Measurements from ENCODE around the gene MRPL1. TPM values are rescaled to one million over a fixed set of nuclear protein-coding genes. Genes with fewer than 3 reads are reported as not detected.
A peak's percentile ranks its signal among the peaks of the same experiment; 100 is the strongest.

MRPL1 gene
- 10 to 100 TPM; 12.2 to 23.4 TPM for total RNA-seq

- peak within 1 kb of the TSS; percentile 63 to 96 (median 94) for H3K27ac ChIP-seq
Measured at GRCh38 chr4:77862478-77863216, at the start of gene MRPL1. MRPL1 (plus strand) TSS chr4:77862830; CDS start chr4:77862849, 19 bp downstream.

GRCh38 chr4:77815636-77816035 is 47.0 kb upstream of the MRPL1 start:
- H3K27ac ChIP-seq, result peak overlapping the region in 3 of 4 donors; percentile 50 to 100 (median 100)
- H3K36me3 ChIP-seq (replicated peaks in 1 of 2; ENCODE audit: insufficient read depth in 1 of 2, low read depth in 2 of 2), result no peaks in the 10 kb centered on the region
- H3K27me3 ChIP-seq, result no peaks in the 10 kb centered on the region
- no peak for ATAC-seq
- no peak for DNase-seq
- TF ChIP-seq POLR2A (IDR thresholded peaks at IDR 0.05), result no peak
- TF ChIP-seq CTCF (IDR thresholded peaks at IDR 0.05), result no peak
- intact Hi-C loops (cut with DNase I), result no loop called here
- H3K4me3 ChIP-seq, result no peak overlapping the region
- peaks cover 45% of the 10 kb centered on the region for H3K4me1 ChIP-seq
- H3K9me3 ChIP-seq, result no peaks in the 10 kb centered on the region

More at GRCh38 chr4:77862478-77863216, at the start of gene MRPL1:
- 0% methylated on average over 33 of the region's 33 CpGs for WGBS, 2 donors
- TF ChIP-seq POLR2A (IDR thresholded peaks at IDR 0.05) (peak; percentile 48 to 94 (median 91)), CTCF (IDR thresholded peaks at IDR 0.05) (peak in 3 of 7 experiments; percentile 0 to 37 (median 31))
- Histone ChIP-seq H3K36me3 (replicated peaks in 1 of 2; ENCODE audit: insufficient read depth in 1 of 2, low read depth in 2 of 2) (no peaks in the 10 kb centered on the region), H3K9me3 (no peaks in the 10 kb centered on the region), H3K4me1 (peaks cover 11% of the 10 kb centered on the region), H3K27me3 (no peaks in the 10 kb centered on the region), H3K4me3 (peak within 1 kb of the TSS; percentile 34 to 72)
- intact Hi-C loops (cut with DNase I), result no loop called here
- DNase-seq (peak; percentile 91 to 97 (median 94)), ATAC-seq (peak; percentile 98)

- intact Hi-C loops (cut with DNase I), result no loop called here
- Histone ChIP-seq H3K27me3 (no peaks in the 10 kb centered on the region), H3K36me3 (replicated peaks in 1 of 2; ENCODE audit: insufficient read depth in 1 of 2, low read depth in 2 of 2) (no peaks in the 10 kb centered on the region), H3K4me3 (no peak overlapping the region), H3K4me1 (peaks cover 44% of the 10 kb centered on the region), H3K9me3 (no peaks in the 10 kb centered on the region), H3K27ac (peak overlapping the region in 3 of 4 donors; percentile 93 to 100 (median 100))
- 31 to 38% methylated on average over 2 of the region's 2 CpGs for WGBS, 2 donors
- ATAC-seq (no peak), DNase-seq (no peak)
- TF ChIP-seq POLR2A (IDR thresholded peaks at IDR 0.05) (no peak), CTCF (IDR thresholded peaks at IDR 0.05) (no peak)
Measured at GRCh38 chr4:77816546-77816945, 46.1 kb upstream of the MRPL1 start.

- Histone ChIP-seq H3K27ac (peak overlapping the region; percentile 93 to 100 (median 98)), H3K4me3 (no peak overlapping the region), H3K36me3 (replicated peaks in 1 of 2; ENCODE audit: insufficient read depth in 1 of 2, low read depth in 2 of 2) (no peaks in the 10 kb centered on the region), H3K27me3 (no peaks in the 10 kb centered on the region), H3K9me3 (no peaks in the 10 kb centered on the region), H3K4me1 (peaks cover 48% of the 10 kb centered on the region)
- peak; percentile 51 for ATAC-seq
- WGBS, 2 donors, result 11 to 16% methylated on average over 8 of the region's 8 CpGs
- intact Hi-C loops (cut with DNase I), result no loop called here
- peak; percentile 39 to 72 (median 51) for DNase-seq
- TF ChIP-seq POLR2A (IDR thresholded peaks at IDR 0.05) (no peak), CTCF (IDR thresholded peaks at IDR 0.05) (peak in 1 of 7 experiments; percentile 1)
Measured at GRCh38 chr4:77817304-77818072, 45.1 kb upstream of the MRPL1 start.

Data from body of pancreas (tissue), 4 donors.